AG10803 (cell line): ENCODE data around the gene AMELX.
A peak's percentile ranks its signal among the peaks of the same experiment; 100 is the strongest.

Source experiments
- DNase-seq: peaks from one replicate; pipeline ENCODE4 v3.0.0; 2010; ENCODE audit warnings: low read depth
- H3K4me3 ChIP-seq: 2 replicates; pipeline ENCODE4 v1.5.1; 2011; ENCODE audit warnings: mild to moderate bottlenecking, low read length, control low read depth
- CTCF ChIP-seq: conservative IDR thresholded peaks from 2 replicates; pipeline ENCODE4 v1.5.1; 2011; ENCODE audit warnings: mild to moderate bottlenecking, low read length, control low read depth, inconsistent platforms

Gene AMELX

GRCh38 chrX:11264925-11265324 lies 28.3 kb upstream of the AMELX start:
- no peak for DNase-seq
- H3K4me3 ChIP-seq, result no peak overlapping the region
- TF ChIP-seq CTCF, result no peak

- H3K4me3 ChIP-seq, result no peak overlapping the region
- no peak for TF ChIP-seq CTCF
- no peak for DNase-seq
Measured at GRCh38 chrX:11265352-11265751, 27.9 kb upstream of the AMELX start.

DNA sequence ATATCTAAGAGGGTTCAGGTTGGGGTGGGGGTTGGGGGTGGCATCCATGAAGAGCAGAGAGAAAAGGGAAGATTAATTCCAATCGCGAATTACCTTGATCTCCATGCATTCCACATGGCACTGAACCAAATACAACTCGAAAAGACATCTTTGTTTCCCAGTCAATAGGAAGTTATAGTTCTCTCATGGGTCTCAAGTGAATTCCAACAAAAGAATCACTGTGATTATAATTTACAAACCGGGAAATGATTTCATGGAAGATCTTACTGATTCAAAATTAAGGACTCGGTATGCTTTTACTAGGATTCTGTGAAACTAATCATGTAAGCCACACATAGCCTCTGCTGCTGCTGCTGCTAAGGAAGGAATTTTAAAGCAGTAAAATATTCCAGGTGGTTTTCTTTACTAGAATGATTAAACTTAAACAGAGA lies 26.6 kb upstream of the AMELX start:
- no peak for TF ChIP-seq CTCF
- no peak overlapping the region for H3K4me3 ChIP-seq
- DNase-seq, result no peak

- peak; percentile 11 for DNase-seq
- H3K4me3 ChIP-seq, result no peak overlapping the region
- no peak for TF ChIP-seq CTCF
Measured at GRCh38 chrX:11267425-11267824, 25.8 kb upstream of the AMELX start.

DNA sequence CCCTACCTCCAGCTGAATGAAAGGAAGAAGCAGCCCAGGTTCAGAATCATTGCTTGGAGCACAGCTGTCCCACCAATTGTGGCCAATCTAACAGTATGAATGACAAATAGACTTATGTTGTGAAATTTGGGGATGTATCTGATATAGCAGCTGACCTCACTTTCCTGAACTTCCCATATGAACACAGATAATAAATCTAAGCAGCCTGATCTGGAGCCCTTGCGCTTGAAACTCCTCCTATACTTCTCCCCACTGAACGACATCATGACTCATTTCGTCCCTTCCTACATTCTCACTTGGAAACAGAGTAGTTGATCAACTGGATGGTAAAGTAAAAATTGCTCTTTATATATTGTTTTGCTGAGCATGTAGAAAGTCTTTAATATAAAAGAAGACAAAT lies 24.2 kb upstream of the AMELX start:
- TF ChIP-seq CTCF, result no peak
- no peak for DNase-seq
- no peak overlapping the region for H3K4me3 ChIP-seq

GRCh38 chrX:11269996-11270395 lies 23.2 kb upstream of the AMELX start:
- no peak for TF ChIP-seq CTCF
- no peak overlapping the region for H3K4me3 ChIP-seq
- DNase-seq, result no peak

DNA sequence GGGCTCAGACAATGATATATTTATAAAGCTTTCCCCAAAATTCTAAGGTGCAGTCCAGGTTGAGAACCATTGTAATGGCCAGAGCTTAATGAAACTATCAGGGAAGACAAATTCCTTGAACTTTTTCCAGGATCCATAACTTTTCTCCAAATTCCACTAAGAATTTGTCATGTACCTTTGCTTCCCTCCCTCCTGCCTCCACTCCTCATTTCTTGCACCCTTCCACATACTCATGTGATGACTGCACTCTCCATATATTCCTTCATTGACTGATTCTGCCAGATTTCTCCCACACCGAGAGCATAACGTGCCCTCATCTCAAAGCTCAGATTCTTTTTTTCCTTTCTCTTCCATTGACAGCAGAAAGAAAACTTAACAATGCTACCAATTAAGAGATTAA lies 20.9 kb upstream of the AMELX start:
- H3K4me3 ChIP-seq, result no peak overlapping the region
- DNase-seq, result no peak
- TF ChIP-seq CTCF, result no peak
